GM04503 (cell line): ENCODE results near the gene STRN4.
A peak's percentile ranks its signal among the peaks of the same experiment; 100 is the strongest.
"Not testable (repeated sequence)": the region's sequence is repeated elsewhere in the genome, so short reads cannot be mapped to it uniquely, and the experiment has no call there.

Experiments used
- DNase-seq: peaks from one replicate; pipeline ENCODE4 v3.0.0-alpha.2; 2012; ENCODE audit warnings: low read depth

The STRN4 gene

GRCh38 chr19:46772170-46773017 lies 26.1 kb upstream of the STRN4 start:
- no peak for DNase-seq

GRCh38 chr19:46768746-46769145 lies 22.5 kb upstream of the STRN4 start:
- DNase-seq: not testable (repeated sequence)

DNA sequence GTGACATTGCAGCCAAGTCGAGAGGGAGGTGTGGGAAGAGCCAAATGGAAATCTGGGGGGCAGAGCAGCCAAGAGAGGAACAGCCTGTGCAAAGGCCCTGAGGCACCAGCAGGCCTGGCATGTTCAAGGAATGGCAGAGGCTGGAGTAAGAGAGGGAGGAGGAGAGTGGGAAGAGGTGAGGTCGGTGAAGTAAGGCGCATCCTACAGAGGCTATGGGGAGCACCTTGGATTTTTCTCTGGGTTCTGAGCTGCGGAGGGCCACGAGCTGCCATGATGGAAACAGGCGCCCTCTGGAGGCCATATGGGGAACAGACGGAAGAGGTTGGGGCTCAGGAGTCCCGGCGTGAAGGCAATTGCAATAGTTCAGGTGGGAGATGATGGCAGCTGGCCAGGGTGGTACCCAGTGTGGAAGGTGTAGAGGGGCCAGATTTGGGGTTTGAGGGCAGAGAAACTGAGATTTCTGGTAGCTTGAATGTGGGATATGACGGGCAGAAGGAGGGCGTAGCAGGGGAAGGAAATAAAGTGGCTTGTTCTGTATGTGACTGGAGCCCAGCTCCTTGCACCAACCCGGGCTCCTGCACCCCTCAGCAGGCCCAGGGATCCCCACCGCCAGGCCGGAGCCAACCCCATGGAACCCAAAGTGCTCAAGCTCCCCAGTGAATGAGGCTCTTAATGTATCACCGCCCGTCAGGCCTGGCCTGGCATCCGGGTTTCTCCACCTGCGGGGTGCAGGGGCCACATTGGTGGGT lies 20.5 kb upstream of the STRN4 start:
- no peak for DNase-seq

GRCh38 chr19:46764817-46765291 lies 18.6 kb upstream of the STRN4 start:
- DNase-seq: no peak

- no peak for DNase-seq
Measured at GRCh38 chr19:46762245-46762890, 16.1 kb upstream of the STRN4 start.

DNA sequence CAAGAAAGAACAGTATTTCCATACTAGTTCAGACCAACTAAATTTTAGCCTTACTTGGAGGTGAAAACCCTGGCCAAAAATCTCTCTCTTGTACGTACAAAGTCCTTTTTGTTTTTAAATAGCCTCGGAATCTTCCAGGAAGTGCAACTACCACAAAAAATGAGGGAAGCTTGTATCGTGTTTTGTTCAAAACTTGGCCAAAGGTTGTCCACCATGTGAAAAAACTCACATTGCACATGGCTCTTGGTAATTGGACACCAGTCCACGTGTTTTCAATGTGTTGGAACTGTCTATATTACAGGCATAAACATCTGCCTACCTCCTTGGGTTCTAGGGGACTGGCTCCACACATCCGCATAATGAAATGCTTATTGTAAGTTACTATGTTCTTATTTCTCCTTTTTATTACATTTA lies 15.2 kb upstream of the STRN4 start:
- DNase-seq: peak; percentile 42

- peak; percentile 37 for DNase-seq
Measured at GRCh38 chr19:46760897-46761296, 14.6 kb upstream of the STRN4 start.

GRCh38 chr19:46760363-46760762 lies 14.1 kb upstream of the STRN4 start:
- no peak for DNase-seq

DNA sequence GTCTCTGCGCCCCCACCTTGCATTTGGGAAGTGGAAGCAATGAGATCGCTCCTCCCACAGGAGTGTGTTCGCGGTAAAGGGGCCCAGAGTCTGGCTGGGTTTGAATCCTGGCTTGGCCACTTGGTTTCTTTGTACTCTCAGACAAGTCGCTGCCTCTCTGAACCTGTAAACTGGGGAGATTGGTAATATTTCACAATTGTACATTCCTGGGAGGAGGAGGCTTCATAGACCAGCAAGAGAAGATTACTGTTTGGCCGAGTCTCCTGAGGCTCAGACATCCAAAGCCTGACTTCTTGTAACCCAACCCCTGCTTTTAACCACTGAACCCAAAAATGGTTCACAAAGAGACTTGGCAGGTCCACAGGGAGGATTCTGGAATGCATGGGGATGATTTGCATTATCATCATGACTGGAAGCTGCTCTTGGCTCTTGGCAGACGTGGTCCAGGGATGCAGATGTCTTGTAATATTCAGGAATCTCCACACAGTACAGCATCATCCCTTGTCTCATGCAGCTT lies 13.6 kb upstream of the STRN4 start:
- peak; percentile 100 for DNase-seq

DNA sequence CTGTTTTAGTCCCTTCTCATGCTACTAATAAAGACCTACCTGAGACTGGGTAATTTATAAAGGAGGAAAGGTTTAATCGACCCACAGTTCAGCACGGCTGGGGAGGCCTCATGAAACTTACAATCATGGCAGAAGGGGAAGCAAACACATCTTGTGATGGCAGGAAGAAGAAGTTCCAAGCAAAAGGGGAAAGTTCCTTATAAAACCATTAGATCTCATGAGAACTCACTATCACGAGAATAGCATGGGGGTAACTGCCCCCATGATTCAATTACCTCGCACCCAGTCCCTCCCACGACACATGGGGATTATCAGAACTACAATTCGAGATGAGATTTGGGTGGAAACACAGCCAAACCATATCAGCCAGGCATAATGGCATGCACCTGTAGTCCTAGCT lies 13.0 kb upstream of the STRN4 start:
- DNase-seq: no peak

- no peak for DNase-seq
Measured at GRCh38 chr19:46756544-46756888, 10.3 kb upstream of the STRN4 start.

GRCh38 chr19:46755853-46756543 lies 9.7 kb upstream of the STRN4 start:
- DNase-seq: no peak

- DNase-seq: no peak
Measured at GRCh38 chr19:46755077-46755852, 9.0 kb upstream of the STRN4 start.

GRCh38 chr19:46753420-46754155 lies 7.3 kb upstream of the STRN4 start:
- DNase-seq: no peak

DNA sequence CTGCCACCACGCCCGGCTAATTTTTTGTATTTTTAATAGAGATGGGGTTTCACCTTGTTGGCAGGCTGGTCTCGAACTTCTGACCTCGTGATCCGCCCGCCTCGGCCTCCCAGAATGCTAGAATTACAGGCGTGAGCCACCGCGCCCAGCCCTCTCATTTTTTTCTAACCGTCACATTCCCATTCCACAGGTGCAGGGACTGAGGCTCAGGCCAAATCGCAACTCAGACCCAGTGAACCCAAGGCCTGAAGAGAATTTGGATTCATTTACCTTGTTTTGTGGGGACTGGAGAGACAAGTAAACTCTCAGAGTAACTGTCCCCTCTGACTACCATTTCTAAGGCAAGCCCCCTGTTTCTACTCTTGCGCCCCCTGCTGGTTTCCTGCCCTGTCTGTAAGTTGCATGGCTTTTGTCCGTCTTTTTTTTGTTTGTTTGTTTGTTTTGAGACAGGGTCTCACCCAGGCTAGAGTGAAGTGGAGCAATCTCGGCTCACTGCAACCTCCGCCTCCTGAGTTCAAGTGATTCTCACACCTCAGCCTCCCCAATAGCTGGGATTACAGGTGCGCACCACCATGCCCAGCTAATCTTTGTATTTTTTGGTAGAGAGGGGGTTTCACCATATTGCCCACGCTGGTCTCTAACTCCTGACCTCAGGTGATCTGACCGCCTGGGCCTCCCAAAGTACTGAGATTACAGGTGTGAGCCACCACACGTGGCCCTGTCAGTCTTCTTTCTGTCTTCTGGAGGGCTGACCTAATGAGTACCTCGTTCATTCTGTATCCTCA lies 2.3 kb upstream of the STRN4 start:
- DNase-seq: no peak

- DNase-seq: no peak
Measured at GRCh38 chr19:46745521-46746280, 549 bp downstream of the STRN4 start, which contains the start of gene FKRP. Gene FKRP, plus strand, starts transcription at chr19:46746057. Its CDS starts 9,394 bp downstream, at chr19:46755451.

GRCh38 chr19:46745030-46745429 lies 1.2 kb downstream of the STRN4 start:
- no peak for DNase-seq

DNA sequence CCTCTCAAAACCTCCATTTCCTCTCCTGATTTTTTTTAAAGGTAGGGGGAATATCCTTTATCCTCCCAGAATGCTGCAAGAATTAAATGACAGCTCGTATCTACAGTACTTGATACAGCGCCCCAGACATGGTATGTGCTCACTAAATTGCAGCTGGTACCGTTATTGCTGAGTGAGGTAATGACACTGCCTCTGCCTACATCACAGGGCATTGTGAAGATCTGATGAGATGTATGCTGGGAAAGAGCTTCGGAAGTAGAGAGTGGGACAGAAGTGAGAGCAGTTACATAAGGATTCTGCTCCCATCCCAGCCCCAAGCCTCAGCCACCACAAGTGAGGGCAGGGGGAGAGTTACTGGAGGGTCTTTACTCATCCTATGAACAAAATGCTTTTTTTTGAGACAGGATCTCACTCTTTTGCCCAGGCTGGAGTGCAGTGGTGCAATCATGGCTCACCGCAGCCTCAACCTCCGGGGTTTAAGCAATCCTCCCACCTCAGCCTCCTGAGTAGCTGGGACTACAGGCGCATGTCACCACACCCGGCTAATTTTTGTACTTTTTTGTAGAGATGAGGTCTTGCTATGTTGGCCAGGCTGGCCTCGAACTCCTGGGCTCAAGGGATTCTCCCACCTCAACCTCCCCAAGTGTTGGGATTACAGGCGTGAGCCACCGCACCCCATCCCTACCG lies 2.1 kb downstream of the STRN4 start:
- DNase-seq: no peak
